Measurements from ENCODE around the gene KRT77.
"Not testable (repeated sequence)": the region's sequence is repeated elsewhere in the genome, so short reads cannot be mapped to it uniquely, and the experiment has no call there.

KRT77 gene

DNA sequence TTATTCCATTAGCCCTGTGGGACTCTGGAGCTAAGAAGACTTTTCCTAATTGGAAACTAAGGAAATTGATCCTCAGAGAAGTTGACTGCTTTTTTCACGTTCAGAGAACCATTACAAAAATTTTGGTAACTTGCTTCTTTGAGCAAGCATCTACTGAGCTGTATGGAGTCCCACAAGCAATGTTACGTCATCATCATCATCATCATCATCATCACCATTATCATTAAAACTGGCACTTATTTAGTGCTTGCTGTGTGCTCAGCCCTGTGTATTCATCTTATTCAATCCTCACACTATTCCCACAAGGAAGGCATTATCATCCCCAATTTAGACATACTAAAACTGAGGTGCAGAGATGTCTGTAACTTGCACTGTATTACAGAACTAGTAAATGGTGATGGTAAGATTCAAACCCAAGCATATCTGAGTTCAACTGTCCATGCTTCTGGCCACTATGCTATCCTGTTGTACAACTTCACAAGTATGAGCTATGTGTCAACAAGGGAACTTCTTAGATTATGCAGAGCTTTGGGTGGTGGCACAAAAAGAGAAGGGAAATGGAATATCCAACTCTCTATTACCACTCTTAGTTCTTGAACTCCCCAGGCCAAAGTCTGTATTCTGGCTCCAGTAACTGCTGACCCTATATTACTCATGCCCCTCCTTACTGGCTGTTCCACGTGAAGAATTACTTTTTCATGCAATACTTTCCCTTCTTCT, 29.5 kb downstream of the KRT77 start:
- no peak for DNase-seq

DNA sequence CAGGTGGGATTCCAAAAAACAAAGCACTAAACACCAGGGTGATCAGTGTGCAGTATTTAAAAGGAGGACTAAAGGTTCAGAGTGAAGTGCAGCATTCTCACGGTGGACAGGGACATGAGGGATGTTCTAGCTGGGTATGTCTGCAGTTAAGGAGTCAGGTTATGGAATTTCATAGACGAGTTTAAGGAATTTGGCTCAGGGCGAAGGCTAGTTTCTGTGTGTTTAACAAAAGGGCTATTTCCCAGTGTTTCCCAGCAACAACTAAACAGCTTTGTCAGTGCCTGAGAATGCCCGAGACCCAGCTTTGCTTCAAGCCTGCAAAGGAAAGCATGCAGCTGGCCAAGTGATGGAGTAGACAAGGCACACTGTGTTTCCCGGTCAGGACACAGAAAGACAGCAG, 30.1 kb downstream of the KRT77 start:
- no peak for DNase-seq

DNA sequence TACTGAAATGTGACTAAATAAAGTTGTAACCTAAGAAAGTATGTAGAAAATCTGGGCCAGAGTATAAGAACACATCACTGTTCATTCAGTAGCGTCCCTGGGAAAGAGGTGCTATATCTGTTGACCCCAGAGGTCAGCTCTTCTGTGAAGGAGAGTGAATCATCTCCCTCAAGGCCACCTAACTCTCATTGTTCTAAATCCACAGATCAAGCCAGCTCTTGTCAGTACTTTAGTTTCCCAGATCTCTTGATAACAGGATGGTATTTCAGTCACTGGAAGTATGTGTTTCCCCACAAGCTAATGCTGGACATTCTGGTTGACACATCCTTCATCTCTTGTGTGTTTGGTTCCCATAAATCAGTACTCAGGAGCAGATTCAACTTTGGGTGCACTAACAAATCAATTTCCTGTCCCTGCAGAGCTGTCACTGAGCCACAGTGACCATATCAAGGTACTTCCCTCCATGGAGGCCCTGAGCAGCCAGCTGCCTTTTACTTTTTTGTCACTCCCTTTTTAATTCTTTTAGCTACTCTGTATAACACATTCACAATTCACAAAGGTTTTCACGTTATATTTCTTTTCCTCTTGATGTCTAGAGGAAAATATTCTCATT, 30.9 kb downstream of the KRT77 start:
- DNase-seq: no peak

GRCh38 chr12:52670961-52671360, 32.4 kb downstream of the KRT77 start:
- no peak for DNase-seq

GRCh38 chr12:52670506-52670905, 32.8 kb downstream of the KRT77 start:
- no peak for DNase-seq

DNA sequence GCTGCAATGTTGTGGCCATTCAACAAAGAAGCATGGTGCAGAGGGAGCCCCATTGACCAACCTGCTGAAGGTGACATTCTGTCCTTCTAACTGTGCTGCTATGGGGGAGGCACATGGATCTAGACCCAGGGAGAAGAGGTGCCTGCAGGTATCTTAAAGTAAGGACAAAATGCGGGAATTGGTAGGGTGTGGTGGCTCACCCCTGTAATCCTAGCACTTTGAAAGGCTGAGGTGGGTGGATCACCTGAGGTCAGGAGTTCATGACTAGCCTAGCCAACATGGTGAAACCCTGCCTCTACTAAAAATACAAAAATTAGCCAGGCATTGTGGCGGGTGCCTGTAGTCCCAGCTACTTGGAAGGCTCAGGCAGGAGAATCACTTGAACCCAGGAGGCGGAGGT, 33.4 kb downstream of the KRT77 start:
- not testable (repeated sequence) for DNase-seq

DNA sequence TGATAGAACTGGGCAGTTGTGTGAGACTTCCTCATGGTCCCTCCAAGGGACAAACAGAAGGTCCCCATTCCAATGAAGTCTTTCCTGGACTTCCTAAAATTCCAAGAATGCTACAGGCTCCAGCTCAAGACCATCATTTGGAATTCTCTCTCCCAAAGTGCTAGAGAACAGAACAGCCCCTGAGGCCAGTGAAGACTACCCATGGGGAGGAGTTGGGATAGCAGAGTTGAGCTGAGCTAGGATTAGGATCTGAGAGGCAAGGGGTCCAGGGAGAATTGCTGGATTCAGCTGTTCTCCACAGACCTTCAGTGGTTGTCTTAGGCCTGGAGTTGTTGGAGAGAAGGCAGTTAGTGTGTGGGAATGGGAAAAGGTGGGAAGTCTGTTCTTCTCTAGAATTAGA, 33.9 kb downstream of the KRT77 start:
- no peak for DNase-seq

DNA sequence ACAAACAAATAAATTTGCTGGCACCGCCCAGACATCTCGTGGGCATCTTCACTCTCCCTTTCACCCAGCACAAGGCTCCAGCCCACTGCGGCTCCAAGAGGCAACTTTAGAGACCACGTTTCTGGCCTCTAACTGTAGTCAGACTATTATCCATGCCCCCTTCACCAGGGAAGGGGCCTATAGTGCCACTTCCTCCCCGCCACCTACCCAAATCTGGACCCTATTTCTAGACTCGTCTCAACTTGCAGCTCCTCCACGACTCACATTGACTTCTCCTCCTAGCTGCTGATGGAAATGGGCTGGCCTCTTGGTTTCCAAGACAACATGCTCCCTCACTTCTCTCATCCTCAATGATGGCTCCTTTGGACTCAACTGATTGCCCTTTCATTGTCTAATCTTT, 35.4 kb downstream of the KRT77 start:
- DNase-seq: no peak

GRCh38 chr12:52667509-52667908, 35.8 kb downstream of the KRT77 start:
- DNase-seq: no peak

GRCh38 chr12:52666471-52666870, 36.9 kb downstream of the KRT77 start:
- no peak for DNase-seq

DNA sequence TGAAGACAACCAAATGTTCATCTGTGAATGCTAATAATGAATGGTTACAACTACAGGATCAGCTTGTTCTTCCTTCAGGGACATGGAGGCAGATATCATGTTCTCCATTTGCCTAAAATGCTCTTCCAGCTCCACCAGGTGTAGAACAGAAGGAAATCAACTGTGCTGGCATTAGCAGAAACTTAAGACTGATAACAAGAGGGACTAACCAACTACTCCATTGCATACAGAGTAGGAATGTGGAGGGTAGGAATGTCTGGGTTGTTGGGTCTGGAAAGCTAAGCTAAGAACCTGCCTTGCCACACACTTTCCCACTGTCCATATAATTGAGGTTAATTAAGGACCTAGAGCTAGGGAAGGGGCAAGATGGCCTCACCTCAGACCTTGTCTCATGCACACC, 39.9 kb downstream of the KRT77 start:
- DNase-seq: no peak

- no peak for DNase-seq
Measured at GRCh38 chr12:52662918-52663229, 40.5 kb downstream of the KRT77 start.

DNA sequence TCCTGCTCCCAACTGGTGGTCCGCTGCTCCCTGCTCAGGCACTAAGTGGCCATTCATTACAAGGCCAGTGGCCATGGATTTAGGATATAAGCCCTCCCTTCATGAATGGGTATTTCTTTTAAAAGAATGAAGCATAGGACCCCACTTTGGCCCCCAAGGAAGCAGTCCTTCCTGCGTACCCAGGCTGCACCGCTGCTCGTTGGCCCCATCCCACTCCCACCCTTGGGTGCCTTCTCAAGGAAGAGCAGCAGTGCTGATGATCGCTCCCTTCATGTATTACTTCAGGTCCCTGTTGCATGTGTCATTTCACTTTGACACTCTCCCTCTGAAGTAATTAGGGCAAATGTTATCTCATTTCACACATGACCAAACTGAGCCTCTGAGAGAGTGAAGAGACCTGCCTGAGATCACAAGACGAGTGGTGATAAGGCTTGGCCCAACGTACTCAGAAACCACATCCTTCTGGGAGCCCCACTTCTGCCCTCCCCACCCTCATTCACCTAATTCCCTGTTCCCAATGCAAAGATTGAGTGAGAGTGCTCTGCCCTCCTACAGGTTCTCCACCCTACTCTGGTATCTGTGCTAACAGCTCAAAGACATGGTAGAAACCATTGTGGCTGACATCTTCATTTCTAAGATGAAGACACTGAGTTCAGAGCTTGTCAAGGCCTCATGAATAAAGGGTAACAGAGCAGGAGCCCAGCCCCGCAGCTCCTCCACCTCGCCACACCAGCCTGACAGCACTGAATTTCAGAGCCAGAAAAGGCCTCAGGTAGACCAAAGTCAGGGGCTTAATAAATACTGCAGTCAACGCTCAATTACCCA, 41.0 kb downstream of the KRT77 start:
- no peak for DNase-seq

- DNase-seq: no peak
Measured at GRCh38 chr12:52661668-52662067, 41.7 kb downstream of the KRT77 start.

DNA sequence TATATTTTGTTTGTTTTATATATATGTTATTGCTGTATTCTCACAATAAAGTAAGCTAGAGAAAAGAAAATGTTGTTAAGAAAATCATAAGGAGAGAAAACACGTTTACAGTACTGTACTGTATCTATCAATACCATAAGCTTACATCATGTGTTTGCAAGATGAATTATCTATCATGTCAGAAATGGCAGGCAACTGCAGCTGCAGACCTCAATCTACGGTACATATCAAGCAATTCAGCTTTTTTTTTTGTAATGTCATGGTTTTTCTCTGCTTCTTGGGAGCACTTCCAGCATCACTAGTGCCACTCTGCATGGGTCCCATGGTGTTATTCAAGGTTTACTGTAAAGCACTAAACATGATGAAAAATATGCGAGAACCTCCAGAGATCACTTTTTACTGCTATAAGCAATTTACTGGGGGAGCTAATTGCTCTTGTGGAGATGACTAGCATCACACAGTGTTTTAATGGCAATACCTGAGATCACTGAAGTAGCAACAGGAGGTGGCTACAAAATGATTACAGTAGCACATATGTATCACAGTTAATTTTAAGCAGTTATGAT, 42.3 kb downstream of the KRT77 start:
- no peak for DNase-seq

- no peak for DNase-seq
Measured at GRCh38 chr12:52659951-52660350, 43.4 kb downstream of the KRT77 start.

- no peak for DNase-seq
Measured at GRCh38 chr12:52659395-52659794, 43.9 kb downstream of the KRT77 start.

DNA sequence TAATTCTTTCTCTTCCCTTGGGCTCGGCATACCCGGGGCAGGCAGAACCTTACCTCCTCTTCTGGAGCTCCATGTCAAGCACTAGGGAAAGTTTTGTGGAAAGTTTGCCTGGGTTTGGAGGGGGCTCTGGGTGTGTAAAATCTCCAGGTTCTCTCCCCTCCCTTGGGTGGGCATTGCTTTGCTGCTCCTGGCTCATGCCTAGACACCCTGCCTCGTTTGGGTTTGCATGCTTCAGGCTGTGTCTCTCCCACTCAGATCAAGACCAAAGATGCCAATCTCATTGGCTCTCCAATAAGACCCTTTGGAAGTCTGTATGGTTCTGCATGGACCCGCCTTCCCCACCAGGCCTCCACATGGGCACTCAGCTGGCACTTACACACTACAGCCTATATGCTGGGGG, 45.1 kb downstream of the KRT77 start:
- no peak for DNase-seq

- no peak for DNase-seq
Measured at GRCh38 chr12:52657250-52657902, 45.9 kb downstream of the KRT77 start.

- no peak for DNase-seq
Measured at GRCh38 chr12:52656616-52657015, 46.7 kb downstream of the KRT77 start.

GRCh38 chr12:52655720-52656124, 47.6 kb downstream of the KRT77 start:
- DNase-seq: no peak

- DNase-seq: no peak
Measured at GRCh38 chr12:52655251-52655650, 48.1 kb downstream of the KRT77 start.

GRCh38 chr12:52651726-52652261, 51.5 kb downstream of the KRT77 start, which contains the start of gene KRT2:
TSS of gene KRT2 (minus strand) at chr12:52652211. CDS start at chr12:52652142, 69 bp downstream.
- no peak for DNase-seq

All from CD4-positive, alpha-beta T cell treated with Interleukin-4 for 1 hour (primary cell).